Thyroid gland (tissue), 4 donors: ENCODE results near the gene COL28A1.

Source experiments
- CTCF ChIP-seq, 6 experiments: fragments of 200-600 bp in 3 of 6; fragments of 450-650 bp in 3 of 6; sonication (generic) in 3 of 6; IDR thresholded peaks; one replicate each; pipeline ENCODE4 v1.5.1; 2016 to 2019; ENCODE audit warnings: antibody characterized with exemption in 6 of 6, mild to moderate bottlenecking in 2 of 6, inconsistent platforms in 1 of 6, moderate library complexity in 1 of 6
- POLR2A ChIP-seq, 2 donors: fragments of 450-650 bp; IDR thresholded peaks; one replicate each; pipeline ENCODE4 v1.6.1; 2017; ENCODE audit warnings: antibody characterized with exemption in 2 of 2, mild to moderate bottlenecking in 2 of 2, moderate library complexity in 1 of 2

- TF ChIP-seq CTCF (IDR thresholded peaks at IDR 0.05) (no peak), POLR2A (IDR thresholded peaks at IDR 0.05) (no peak)
Observed at GRCh38 chr7:7526006-7526405, 9.7 kb downstream of the COL28A1 start.
